Myocyte (in vitro differentiated cells): ENCODE measurements around the gene GJB4. TPM values are rescaled to one million over a fixed set of nuclear protein-coding genes. Genes with fewer than 3 reads are reported as not detected.
"Not testable (repeated sequence)": the region's sequence is repeated elsewhere in the genome, so short reads cannot be mapped to it uniquely, and the experiment has no call there.

Source experiments
- DNase-seq: peaks from one replicate; pipeline ENCODE4 v3.0.0-alpha.2; 2012; ENCODE audit warnings: low read depth
- polyA plus RNA-seq: library from polyadenylated mRNA; unstranded; fragments of >200 nt; gene quantifications from one replicate; pipeline ENCODE4 v1.2.1, GENCODE V29; 2012; ENCODE audit warnings: missing spikeins
- total RNA-seq: library from RNA; depleted of rRNA; stranded (reverse); fragments of >200 nt; gene quantifications from 2 replicates; pipeline ENCODE4 v1.2.3, GENCODE V29; 2014

GJB4 gene
- not detected in 2 replicates for total RNA-seq
- not detected for polyA plus RNA-seq

DNA sequence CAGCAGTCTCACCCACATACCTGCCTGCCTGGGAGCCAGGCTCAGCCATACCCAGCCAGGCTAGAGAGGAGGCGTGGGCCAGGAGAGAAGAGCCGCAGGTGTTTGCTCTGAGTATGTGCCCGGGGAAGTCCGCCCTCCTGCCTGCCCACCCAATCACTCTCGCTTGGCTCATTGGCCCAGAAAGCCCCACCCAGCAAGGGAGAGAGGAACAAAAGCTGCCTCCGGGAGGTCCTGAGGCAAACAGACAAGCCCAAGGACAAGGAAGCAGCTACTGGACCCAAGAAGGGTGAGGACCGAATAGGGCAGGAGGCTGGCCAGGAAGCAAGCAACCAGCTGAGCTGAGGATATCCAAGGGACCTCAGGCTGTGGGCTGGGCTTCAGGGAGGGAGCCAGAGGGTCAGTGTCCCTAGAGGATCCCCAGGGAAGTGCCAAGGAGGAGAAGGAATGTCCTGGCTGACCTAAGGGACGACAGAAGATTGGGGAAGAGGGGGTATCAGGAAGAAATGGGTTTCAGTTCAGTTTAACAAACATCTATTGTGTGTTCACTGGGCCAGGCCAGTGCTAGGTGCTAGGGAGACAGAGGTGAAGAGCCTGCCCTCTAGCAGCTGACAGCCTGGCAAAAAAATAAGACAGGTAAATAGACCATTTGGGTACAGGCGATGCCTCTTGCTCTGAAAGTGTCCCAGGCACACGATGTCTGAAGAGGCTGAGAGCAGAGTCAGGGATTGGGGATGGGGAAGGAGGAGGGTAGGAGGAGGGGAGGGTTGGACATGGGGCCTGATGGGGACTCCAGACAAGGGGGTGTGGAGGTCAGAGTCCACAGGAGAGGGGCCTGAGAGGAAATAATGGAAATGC, at the start of gene GJB4:
Gene GJB4 (plus strand): TSS at position 238 of the 855 bp plus-strand sequence. CDS start 1,515 bp downstream, outside the sequence.
- DNase-seq: no peak

DNA sequence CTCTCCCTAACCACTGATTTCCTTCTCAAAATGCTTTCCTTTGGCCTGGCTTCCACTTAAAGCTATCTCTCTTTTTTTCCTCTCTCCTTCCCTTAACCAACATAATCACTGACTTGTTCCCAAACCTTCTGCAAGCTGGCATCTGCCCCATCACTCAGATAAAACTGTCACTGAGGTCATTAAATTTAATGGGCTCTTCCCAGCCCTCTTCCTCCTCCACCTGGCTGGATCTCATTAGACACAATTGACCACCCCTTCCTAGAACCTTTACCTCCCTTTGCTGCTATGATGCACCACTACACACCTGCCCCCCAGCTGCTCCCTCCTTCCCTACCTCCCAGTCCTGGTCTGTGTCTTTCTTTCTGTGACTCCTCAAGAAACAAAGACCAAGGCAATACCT, 48.7 kb upstream of the GJB4 start:
- DNase-seq: no peak

DNA sequence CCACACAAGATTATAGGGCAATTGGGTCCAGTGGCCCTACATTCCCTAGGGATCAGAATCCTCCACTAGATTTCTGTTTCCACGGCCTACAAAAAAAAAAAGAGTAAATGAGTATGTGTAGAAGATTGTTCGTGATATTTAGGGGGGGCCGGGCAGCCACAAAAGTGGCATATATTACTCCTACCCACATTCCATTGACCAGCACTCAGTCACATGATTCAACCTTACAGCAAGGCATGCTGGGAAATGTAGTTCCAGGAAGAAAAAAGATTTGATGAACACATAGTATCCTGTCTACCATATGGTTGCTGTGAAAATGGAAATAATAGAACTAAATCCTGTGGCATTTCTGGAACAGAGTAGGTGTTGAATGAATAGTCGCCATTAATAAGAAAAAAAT, 48.1 kb upstream of the GJB4 start:
- DNase-seq: no peak

DNA sequence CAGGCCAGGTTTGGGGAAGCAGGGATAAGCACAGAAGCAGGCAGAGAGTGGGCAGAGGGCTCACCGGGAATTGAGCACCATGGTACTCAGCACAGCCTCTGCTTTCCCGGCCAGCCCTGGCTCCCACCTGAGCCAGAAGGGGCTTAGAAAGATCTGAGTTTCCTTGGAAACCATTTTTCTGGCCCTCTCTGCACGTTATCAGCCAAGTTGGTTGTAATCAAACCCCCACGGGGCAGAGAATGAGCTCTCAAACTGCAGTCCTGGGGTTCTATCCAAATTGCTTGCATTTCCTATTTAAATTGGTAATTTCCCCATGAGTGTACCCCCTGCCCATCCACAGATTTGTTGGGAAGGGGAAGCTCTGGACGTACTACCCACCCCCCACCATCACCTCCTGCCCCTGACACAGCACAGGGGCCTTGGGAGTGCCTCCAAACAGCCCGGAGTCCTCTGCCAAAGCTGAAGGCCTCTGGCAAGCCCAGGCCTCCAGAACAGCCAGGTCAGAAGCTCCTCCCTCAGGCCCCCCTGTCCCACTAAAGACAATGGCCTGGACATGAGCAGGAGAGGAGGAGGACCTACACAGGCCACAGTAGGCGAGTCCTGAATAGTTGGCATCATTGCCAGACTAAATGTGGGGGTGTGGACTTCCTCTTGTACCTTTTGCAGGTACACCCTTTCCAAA, 47.4 kb upstream of the GJB4 start:
- no peak for DNase-seq

DNA sequence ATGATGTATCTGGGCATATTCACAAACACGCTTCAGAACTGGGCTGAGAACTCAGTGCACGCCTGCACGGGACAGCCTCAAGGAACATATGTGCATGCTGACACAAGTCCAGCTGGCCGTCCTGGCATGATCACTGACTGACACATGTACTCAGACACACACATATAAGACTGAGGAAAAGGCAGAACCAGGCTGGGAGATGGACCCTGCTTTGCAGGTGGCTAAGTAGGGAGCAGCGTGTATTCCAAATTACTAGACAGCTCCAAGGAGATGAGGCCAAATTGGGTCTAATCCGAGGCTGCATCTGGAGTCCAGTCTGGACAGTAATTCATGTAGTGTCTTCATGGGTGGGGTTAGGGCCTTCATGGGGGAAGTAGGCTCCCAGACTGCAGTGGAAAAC, 46.1 kb upstream of the GJB4 start:
- DNase-seq: no peak

DNA sequence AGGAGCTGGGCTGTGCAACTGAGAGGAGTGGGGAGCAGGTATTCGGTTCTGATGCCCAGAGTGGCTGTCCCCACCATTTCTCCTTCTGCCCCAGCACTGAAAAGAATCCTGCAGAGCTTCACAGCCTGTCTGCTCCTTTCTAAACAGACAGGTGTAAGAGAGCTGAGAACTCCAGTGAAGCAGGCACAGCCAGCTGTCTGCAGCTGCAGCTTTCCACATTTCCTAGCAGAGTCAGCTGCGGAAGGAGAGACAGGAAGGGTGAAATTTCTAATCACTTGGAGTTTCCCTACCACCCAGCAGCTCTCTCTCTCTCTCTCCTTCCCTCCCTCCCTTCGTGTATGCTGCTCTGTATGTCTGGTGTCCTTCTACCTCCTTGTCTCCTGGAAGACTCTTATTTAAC, 45.2 kb upstream of the GJB4 start:
- DNase-seq: no peak

DNA sequence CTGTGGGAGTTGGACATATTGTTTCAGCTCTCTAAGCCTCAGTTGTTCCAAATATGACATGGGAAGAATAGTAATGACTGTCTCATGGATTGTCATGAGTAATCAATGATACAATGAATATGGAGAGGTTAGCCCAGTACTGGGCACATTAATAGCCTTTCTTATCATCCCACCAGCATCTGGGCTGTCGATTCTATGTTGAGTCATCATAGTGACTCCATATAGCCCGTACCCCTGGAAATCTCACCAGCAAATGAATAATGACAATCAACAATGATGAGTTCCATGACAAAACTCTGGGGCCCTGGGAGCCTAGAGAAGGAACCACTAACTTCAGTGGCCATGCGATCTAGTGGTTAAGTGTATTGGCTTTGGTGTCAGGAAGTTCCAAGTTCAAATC, 44.4 kb upstream of the GJB4 start:
- no peak for DNase-seq

DNA sequence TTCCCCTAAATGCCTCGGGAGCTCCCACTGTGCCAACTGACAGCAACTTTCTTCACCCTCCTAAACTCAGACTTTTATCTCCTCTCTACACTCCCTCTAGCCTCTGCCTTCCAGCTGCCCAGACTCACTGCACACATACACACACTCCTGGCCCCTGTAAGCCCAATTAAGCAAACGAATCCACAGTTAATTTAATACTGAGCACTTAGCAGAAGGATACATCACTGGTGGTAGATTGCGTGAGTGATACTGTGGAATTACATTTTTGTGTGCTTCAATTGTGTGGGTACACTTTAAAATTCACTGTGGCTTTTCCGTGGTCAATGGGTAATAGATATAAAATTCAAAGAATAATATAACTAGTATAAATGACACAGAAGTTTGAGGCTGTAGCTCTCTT, 38.3 kb upstream of the GJB4 start:
- no peak for DNase-seq

DNA sequence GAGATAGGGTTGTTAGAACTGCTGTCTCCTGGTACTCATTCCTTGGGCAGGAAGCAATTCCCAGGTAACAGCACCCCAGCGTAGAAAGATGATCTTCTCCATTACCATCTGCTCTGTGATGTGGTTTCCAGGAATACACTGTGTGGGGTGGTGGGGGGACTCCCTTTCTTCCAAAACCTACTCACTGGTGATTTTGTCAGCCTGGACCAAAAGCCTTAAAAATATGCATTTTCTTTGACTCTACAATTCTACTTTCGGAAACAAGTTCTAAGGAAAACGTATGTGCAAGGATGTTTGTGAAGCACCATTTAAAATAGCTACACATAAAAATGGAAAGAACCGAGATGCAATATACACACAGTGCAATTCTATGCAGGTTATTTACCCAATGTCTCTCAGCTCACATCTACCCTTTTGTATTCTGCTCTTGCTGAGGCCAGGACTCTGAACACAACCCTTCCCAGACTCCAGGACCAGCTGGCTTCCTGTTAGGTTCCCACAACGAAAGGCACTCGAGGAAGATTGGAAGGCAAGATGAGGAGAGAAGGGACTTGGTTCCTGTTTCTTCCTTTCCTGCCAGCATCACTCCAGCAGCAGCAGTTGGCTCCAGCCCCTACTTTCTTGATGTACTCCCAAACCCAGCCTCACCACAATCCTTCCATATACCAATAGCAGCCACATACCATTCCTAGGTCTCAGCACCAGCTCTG, 37.7 kb upstream of the GJB4 start:
- DNase-seq: no peak

DNA sequence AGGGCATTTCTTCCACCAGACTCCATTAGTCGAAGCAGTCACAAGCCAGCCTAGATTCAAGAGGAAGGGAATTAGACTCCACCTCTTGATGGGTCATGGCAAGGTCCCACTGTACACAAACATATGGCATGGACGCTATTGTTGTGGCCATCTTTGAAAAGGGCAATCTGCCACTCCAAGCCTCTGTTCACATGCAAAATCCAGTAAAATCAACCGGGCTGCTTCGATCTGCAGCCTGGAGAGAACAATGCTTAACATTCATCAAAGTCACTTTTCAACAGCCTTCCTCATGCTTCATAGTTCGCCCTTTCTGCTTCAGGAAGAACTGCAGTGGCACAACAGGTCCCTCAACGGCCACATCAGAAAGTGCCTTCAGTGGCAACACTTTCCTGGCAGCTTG, 32.7 kb upstream of the GJB4 start:
- DNase-seq: no peak

DNA sequence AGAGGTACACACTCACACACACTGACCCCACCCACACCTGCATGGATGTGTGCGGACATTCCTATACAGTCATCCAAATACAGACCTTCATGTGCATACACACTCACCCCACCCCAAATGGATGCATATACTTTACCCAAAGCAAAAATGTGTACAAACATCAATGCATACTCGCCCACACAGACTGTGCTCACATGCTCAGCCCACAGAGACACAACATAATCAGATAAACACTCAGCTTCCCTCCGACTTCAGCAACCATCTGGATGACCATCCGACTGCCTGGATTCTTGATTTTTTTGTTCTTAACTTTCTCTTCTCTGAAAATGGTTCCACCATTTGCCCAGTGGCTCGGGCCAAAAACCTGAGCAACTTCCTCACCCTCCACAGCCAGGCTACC, 29.1 kb upstream of the GJB4 start:
- no peak for DNase-seq

DNA sequence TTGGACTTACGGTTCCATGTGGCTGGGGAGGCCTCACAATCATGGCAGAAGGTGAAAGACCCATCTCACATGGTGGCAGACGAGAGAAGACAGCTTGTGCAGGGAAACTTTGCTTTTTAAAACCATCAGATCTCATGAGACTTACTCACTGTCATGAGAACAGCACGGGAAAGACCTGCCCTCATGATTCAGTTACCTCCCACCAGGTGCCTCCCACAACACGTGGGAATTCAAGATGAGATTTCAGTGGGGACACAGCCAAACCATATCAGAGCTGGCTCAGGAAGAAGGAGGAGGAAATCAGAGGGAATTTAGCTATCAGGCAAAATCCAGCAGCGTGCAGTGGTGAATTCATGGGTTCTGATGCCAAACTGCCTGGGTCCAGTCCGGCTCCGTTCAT, 26.7 kb upstream of the GJB4 start:
- not testable (repeated sequence) for DNase-seq

DNA sequence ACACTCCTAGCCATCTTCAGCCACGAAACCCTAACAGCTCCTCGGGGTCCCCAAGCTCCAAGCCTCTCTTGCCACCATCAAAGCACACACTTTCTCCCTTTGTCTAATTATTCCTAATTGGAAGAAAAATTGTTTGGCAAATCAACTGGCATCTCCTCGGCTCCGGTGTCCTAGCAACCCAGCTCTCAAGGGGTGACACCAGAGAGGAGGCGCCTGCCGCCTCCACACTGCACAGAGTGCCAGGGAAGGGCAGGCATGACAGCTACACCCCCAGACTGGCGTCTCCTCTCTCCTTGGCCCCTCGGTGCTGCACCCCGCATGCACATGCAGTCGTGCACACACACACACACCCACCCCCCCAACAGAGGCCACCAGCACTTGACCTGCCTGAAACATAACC, 22.8 kb upstream of the GJB4 start:
- DNase-seq: no peak

DNA sequence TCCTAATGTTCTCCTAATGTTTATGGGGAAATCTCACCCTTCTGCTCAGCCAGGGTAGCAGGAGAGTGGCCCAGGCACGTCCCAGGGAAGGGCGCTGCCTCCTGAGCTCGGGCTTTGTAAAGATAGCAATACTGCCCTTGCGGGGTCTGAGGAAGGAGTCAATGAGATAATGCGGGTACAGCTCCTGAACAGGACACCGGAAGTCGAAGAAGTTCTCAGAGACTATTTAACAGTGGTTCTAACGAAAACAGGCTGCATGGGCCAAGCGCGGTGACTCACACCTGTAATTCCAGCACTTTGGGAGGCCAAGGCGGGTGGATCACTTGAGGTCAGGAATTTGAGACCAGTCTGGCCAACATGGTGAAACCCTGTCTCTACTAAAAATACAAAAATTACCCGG, 22.3 kb upstream of the GJB4 start:
- DNase-seq: not testable (repeated sequence)

DNA sequence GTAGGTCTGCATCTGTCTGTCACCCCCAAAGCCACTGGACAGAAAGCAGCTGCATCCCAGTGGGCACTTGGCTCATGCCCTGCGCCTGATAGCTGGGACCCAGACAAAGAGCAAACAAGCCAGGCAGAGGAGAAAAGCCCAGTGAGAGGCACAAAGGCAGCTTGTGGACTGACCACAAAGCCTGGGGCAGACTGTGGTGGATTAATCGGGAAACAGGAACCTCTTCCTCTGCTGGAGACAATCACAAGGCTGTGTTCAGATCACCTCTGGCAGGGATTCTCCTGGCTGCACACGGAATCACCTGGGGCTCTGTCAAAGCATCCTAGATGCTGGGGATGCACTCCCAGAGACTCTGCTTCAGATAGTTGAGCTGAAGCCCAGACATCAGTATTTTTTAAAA, 19.9 kb upstream of the GJB4 start:
- DNase-seq: no peak

DNA sequence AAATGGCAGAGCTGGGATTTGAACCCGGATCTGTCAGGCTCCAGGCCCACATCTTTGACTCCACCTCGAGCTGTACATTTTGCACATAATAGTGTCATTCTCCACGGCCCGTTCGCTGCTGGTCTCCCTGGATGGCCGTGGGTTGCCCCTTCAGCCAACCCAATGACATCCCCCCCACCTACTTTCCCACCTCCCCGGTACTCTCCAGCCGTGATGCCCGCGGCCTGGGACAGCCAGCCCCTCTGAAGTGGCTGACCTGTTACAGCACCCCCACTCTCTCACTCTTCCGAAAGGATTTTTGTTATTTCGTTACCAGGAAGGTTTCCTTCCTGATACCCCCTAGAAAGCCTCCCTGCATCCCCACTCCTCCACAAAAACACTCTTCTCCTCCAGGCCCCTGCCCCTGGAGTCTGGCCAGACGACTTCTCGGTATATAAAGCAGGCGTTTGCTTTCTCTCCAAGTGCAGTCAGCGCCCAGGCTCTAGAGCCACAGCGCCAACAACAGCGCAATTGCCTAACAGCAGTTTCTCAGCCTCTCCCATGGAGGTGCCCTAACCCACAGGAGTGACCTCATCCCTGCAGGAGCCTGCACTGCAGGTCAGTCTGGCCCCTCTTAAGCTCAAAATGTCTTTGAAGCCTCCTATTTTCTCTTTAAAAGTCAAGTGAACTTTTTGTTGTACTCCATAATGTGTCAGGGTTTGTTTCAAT, 19.2 kb upstream of the GJB4 start:
- DNase-seq: no peak

DNA sequence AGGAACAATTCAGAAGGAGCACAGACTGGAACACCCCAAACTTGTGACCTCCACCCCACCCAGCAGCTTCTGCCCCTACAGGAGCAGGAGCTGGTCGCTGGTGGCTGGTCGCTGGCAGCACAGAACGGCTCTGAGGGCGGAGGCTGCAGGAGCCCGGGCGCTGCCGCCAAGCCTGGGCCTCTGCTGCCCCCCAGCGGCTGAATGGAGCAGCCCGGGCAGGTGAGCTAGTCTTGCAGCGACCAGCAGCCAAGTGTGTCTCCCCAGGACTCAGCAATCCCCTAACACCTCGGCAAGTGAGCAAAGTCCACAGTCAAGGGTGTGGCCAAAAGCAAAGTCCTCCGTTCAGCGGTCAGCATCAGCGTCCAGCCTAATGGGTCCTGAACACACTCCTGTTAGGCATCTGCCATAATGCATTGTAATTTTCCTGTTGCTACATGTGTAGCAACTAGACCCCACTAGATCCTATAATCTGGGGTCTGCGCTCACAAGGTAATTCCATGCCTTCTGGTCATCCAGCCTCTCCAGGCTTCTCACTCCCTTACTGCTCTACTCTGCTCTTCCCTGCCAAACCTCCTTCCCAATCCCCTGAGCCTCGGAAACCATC, 16.8 kb upstream of the GJB4 start:
- DNase-seq: peak; percentile 67

DNA sequence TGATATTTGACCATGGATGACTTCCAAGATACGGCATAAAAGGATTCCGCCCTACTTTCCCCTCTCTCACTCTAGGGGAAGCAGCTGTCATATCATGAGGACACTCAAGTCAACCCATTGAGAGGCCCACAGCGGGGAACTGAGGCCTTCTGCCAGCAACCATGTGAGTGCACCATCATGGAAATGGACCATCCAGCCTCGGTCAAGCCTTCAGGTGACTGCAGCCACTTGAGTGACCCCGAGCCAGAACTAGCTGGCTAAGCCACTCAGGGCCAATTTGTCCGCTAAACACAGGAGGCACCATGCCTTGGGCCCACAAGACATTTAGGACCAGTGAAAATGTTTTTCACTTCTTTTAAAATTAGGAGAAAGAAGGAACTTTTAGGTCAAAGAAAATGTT, 15.8 kb upstream of the GJB4 start:
- no peak for DNase-seq

DNA sequence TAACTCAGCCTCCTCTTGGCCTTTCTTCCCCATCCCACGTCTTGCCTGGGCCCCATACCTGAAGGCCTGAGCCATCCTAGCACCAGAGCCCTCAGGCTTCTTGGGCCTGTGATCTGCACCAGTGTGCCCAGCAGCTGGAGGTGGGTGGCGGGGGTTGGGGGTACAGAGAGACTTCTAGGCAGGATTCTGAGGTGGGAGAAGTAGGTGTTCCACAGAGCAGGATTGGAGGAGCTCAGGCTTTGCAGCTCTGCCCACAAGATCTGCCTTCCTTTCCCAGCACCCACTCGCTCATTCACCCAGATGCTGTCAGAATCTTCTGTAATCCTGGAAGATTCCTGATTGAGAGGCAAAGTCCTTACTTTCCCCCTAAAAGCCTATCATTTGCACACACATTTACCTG, 14.7 kb upstream of the GJB4 start:
- no peak for DNase-seq

DNA sequence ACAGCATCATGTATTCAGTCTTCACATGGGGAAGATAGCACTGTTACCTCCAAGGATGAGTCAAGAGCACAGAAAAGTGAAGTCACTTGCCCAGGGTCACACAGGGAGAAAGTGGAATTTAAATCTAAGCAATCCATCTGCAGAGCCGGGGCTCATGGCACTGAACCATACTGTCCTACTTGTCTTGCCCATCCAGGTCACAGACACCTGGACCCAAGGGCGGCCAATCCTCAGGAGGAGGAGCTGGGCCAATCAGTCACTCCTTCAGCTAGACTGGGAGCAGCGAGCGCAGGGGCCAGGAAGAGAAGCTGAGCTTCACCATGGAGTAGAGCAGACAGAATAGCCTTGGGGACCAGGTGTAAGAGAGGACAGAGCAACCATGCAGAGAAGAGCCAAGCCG, 13.9 kb upstream of the GJB4 start:
- no peak for DNase-seq

DNA sequence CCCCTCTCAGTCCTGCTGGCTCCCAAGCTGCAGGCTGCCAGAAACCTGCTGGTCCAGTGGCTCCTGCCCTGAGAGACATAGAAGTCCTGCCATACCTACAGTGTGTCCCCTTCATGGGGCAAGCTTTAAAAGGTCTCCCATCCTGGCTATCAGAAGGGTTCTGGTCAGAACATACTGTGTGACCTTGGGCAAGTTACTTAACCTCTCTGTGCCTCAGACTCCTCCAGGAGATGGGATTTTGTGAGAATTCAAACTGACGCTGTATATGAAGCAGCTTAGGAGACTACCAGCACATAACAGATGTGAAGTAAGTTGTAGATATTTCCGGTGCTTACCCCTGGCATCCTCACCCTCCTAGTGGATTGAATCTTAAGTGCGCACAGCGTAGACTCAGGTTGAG, 13.4 kb upstream of the GJB4 start:
- no peak for DNase-seq
